Measurements from ENCODE around the gene BCL6B.

- TF ChIP-seq, protein P1, sequence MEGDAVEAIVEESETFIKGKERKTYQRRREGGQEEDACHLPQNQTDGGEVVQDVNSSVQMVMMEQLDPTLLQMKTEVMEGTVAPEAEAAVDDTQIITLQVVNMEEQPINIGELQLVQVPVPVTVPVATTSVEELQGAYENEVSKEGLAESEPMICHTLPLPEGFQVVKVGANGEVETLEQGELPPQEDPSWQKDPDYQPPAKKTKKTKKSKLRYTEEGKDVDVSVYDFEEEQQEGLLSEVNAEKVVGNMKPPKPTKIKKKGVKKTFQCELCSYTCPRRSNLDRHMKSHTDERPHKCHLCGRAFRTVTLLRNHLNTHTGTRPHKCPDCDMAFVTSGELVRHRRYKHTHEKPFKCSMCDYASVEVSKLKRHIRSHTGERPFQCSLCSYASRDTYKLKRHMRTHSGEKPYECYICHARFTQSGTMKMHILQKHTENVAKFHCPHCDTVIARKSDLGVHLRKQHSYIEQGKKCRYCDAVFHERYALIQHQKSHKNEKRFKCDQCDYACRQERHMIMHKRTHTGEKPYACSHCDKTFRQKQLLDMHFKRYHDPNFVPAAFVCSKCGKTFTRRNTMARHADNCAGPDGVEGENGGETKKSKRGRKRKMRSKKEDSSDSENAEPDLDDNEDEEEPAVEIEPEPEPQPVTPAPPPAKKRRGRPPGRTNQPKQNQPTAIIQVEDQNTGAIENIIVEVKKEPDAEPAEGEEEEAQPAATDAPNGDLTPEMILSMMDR (IDR thresholded peaks at IDR 0.05) = no peak
- no peak for TF ChIP-seq POLR2A (IDR thresholded peaks at IDR 0.05)
Measured at GRCh38 chr17:7041607-7042500, 19.0 kb downstream of the BCL6B start.

Data from uterus (tissue), 2 donors.